ENCODE measurements around the gene DHX36.

DHX36 gene

GRCh38 chr3:154314152-154314551 is 10.1 kb downstream of the DHX36 start:
- TF ChIP-seq CTCF (IDR thresholded peaks at IDR 0.05; ENCODE audit: low read depth, low read length): no peak
- no peak overlapping the region for H3K4me3 ChIP-seq (ENCODE audit: low read depth, low read length)

GRCh38 chr3:154310840-154311239 is 13.4 kb downstream of the DHX36 start:
- H3K4me3 ChIP-seq (ENCODE audit: low read depth, low read length): no peak overlapping the region
- TF ChIP-seq CTCF (IDR thresholded peaks at IDR 0.05; ENCODE audit: low read depth, low read length): no peak

- no peak for TF ChIP-seq CTCF (IDR thresholded peaks at IDR 0.05; ENCODE audit: low read depth, low read length)
- no peak overlapping the region for H3K4me3 ChIP-seq (ENCODE audit: low read depth, low read length)
Measured at GRCh38 chr3:154307363-154307762, 16.9 kb downstream of the DHX36 start.

- H3K4me3 ChIP-seq (ENCODE audit: low read depth, low read length): no peak overlapping the region
- TF ChIP-seq CTCF (IDR thresholded peaks at IDR 0.05; ENCODE audit: low read depth, low read length): no peak
Measured at GRCh38 chr3:154304936-154305335, 19.4 kb downstream of the DHX36 start.

- no peak for TF ChIP-seq CTCF (IDR thresholded peaks at IDR 0.05; ENCODE audit: low read depth, low read length)
- no peak overlapping the region for H3K4me3 ChIP-seq (ENCODE audit: low read depth, low read length)
Measured at GRCh38 chr3:154304116-154304786, 20.0 kb downstream of the DHX36 start.

GRCh38 chr3:154301561-154301960 is 22.7 kb downstream of the DHX36 start:
- TF ChIP-seq CTCF (IDR thresholded peaks at IDR 0.05; ENCODE audit: low read depth, low read length): no peak
- H3K4me3 ChIP-seq (ENCODE audit: low read depth, low read length): no peak overlapping the region

- no peak for TF ChIP-seq CTCF (IDR thresholded peaks at IDR 0.05; ENCODE audit: low read depth, low read length)
- no peak overlapping the region for H3K4me3 ChIP-seq (ENCODE audit: low read depth, low read length)
Measured at GRCh38 chr3:154294016-154294415, 30.3 kb downstream of the DHX36 start.
